SH-SY5Y (cell line): Measurements from ENCODE around the gene NEMP2.

Experiments
- GATA2 ChIP-seq: IDR thresholded peaks from 2 replicates; pipeline ENCODE4 v1.6.1; 2011; ENCODE audit warnings: mild to moderate bottlenecking, low read depth, low read length
- GATA3 ChIP-seq: IDR thresholded peaks from 2 replicates; pipeline ENCODE4 v1.6.1; 2011; ENCODE audit warnings: low read depth, mild to moderate bottlenecking, low read length, moderate library complexity

- TF ChIP-seq GATA2 (no peak), GATA3 (no peak)
These were observed 37.2 kb upstream of the NEMP2 start for GRCh38 chr2:190571686-190572085.
